Gastrocnemius medialis (tissue), 4 donors: ENCODE measurements around the gene TBCD.

Source experiments
- CTCF ChIP-seq, 5 experiments: fragments of 450-650 bp in 3 of 5; fragments of 200-600 bp in 2 of 5; sonication (generic) in 2 of 5; IDR thresholded peaks in 4 of 5; conservative IDR thresholded peaks in 1 of 5; 1 replicate in 4 of 5; 2 replicates in 1 of 5; pipeline ENCODE4 v1.5.1; 2016 to 2019; ENCODE audit warnings: antibody characterized with exemption in 5 of 5, mild to moderate bottlenecking in 3 of 5, moderate library complexity in 3 of 5
- POLR2A ChIP-seq, 2 donors: fragments of 450-650 bp; IDR thresholded peaks; one replicate each; pipeline ENCODE4 v1.6.1; 2017; ENCODE audit warnings: antibody characterized with exemption in 2 of 2, mild to moderate bottlenecking in 2 of 2, moderate library complexity in 2 of 2

GRCh38 chr17:82858376-82859126, 106.7 kb downstream of the TBCD start:
- TF ChIP-seq CTCF (IDR thresholded peaks at IDR 0.05 in 4 of 5, conservative IDR thresholded peaks at IDR 0.05 in 1 of 5) (no peak), POLR2A (IDR thresholded peaks at IDR 0.05) (no peak)
